K562 (cell line): ENCODE data around the gene PNMT. TPM values are rescaled to one million over a fixed set of nuclear protein-coding genes. Genes with fewer than 3 reads are reported as not detected.
A peak's percentile ranks its signal among the peaks of the same experiment; 100 is the strongest.

ENCODE experiments used
- FOXA3 ChIP-seq, 2 experiments: fragments of 450-650 bp in 1 of 2; sonication (generic) in 1 of 2; formaldehyde crosslinking; IDR thresholded peaks in 1 of 2; conservative IDR thresholded peaks in 1 of 2; 2 replicates each; pipeline versions ENCODE4 v1.4.0 to v1.8.0; 2020 to 2022; ENCODE audit warnings: mild to moderate bottlenecking in 2 of 2, missing genetic modification reagents in 1 of 2
- FOXK2 ChIP-seq, 2 experiments: fragments of 450-650 bp; IDR thresholded peaks in 1 of 2; conservative IDR thresholded peaks in 1 of 2; 2 replicates each; pipeline ENCODE4 v1.6.1; 2016; ENCODE audit warnings: low read depth in 2 of 2, mild to moderate bottlenecking in 1 of 2
- GMEB1 ChIP-seq: fragments of 250-450 bp; sonication (Bioruptor Pico); IDR thresholded peaks from 2 replicates; pipeline ENCODE4 v1.4.0; 2020; ENCODE audit warnings: mild to moderate bottlenecking
- PCBP2 ChIP-seq: fragments of 200-400 bp; formaldehyde crosslinking; IDR thresholded peaks from 2 replicates; pipeline ENCODE4 v1.6.1; 2018; ENCODE audit warnings: low read length, low read depth, mild to moderate bottlenecking, moderate library complexity; ENCODE audit not compliant: poor library complexity, severe bottlenecking
- RBM17 ChIP-seq: fragments of 200-400 bp; formaldehyde crosslinking; IDR thresholded peaks from 2 replicates; pipeline ENCODE4 v1.6.1; 2017; ENCODE audit warnings: low read depth, mild to moderate bottlenecking, low read length, borderline replicate concordance
- TEAD4 ChIP-seq, 2 experiments: sonication (generic) in 1 of 2; formaldehyde crosslinking in 1 of 2; IDR thresholded peaks; 2 replicates each; pipeline versions ENCODE4 v1.6.1 to v1.8.0; 2012 to 2022; ENCODE audit warnings: borderline replicate concordance in 1 of 2, inconsistent platforms in 1 of 2, low read length in 1 of 2, mild to moderate bottlenecking in 1 of 2, missing genetic modification reagents in 1 of 2
- ZFP36 ChIP-seq: fragments of 150-350 bp; IDR thresholded peaks from 2 replicates; pipeline ENCODE4 v1.6.1; 2018; ENCODE audit warnings: low read length, low read depth; ENCODE audit not compliant: partially characterized antibody
- ZNF518B ChIP-seq: fragments of 250-450 bp; sonication (Bioruptor Pico); IDR thresholded peaks from 2 replicates; pipeline ENCODE4 v1.5.0; 2021; ENCODE audit warnings: mild to moderate bottlenecking, moderate library complexity
- polyA plus RNA-seq, 8 experiments: library from polyadenylated mRNA; depleted of rRNA in 4 of 8; stranded (reverse) in 5 of 8; unstranded in 3 of 8; fragments of >200 nt; fragmentation: Nextera tagmentation in 2 of 8; fragmentation: Illumina TruSeq in 1 of 8; extraction: Ambion mirVana in 2 of 8; extraction: Trizol in 1 of 8; gene quantifications; 2 replicates each; pipeline versions ENCODE4 v1.2.1 to v1.2.3, GENCODE V29; 2011 to 2014; ENCODE audit warnings: inconsistent platforms in 1 of 8, missing spikeins in 1 of 8
- total RNA-seq, 7 experiments: library from RNA; depleted of rRNA in 6 of 7; stranded (reverse); fragments of >200 nt in 6 of 7; fragmentation: Illumina TruSeq in 2 of 7; extraction: Trizol in 2 of 7; gene quantifications; 2 replicates each; pipeline versions ENCODE4 v1.2.1 to v1.2.3, GENCODE V29; 2011 to 2021; ENCODE audit warnings: low replicate concordance in 1 of 7
- TF ChIP-seq, protein P1 (sequence below): sonication (generic); formaldehyde crosslinking; IDR thresholded peaks from 2 replicates; pipeline ENCODE4 v1.8.0; 2022; ENCODE audit warnings: missing genetic modification reagents, mild to moderate bottlenecking, moderate library complexity, borderline replicate concordance
- TF ChIP-seq, protein P2 (sequence below), 3 experiments: IDR thresholded peaks in 2 of 3; conservative IDR thresholded peaks in 1 of 3; 2 replicates each; pipeline ENCODE4 v1.5.1; 2011 to 2012; ENCODE audit warnings: low read length in 3 of 3, mild to moderate bottlenecking in 3 of 3, control low read depth in 2 of 3, improper control_type of control experiment in 1 of 3, inconsistent platforms in 1 of 3, low read depth in 1 of 3, mixed read lengths in 1 of 3, moderate library complexity in 1 of 3; ENCODE audit not compliant: insufficient read depth in 2 of 3

Gene PNMT
- total and polyA plus RNA-seq, 9 of the 15 experiments (the other 6 are each of a cell fraction or from before 2014, with no cell fraction given) = 0.55 to 18.1 (median 5.8) TPM

- TF ChIP-seq, protein P1, sequence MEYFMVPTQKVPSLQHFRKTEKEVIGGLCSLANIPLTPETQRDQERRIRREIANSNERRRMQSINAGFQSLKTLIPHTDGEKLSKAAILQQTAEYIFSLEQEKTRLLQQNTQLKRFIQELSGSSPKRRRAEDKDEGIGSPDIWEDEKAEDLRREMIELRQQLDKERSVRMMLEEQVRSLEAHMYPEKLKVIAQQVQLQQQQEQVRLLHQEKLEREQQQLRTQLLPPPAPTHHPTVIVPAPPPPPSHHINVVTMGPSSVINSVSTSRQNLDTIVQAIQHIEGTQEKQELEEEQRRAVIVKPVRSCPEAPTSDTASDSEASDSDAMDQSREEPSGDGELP = no peak; the same call in 1 of the 2 replicates
- TF ChIP-seq, protein P2, sequence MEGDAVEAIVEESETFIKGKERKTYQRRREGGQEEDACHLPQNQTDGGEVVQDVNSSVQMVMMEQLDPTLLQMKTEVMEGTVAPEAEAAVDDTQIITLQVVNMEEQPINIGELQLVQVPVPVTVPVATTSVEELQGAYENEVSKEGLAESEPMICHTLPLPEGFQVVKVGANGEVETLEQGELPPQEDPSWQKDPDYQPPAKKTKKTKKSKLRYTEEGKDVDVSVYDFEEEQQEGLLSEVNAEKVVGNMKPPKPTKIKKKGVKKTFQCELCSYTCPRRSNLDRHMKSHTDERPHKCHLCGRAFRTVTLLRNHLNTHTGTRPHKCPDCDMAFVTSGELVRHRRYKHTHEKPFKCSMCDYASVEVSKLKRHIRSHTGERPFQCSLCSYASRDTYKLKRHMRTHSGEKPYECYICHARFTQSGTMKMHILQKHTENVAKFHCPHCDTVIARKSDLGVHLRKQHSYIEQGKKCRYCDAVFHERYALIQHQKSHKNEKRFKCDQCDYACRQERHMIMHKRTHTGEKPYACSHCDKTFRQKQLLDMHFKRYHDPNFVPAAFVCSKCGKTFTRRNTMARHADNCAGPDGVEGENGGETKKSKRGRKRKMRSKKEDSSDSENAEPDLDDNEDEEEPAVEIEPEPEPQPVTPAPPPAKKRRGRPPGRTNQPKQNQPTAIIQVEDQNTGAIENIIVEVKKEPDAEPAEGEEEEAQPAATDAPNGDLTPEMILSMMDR (IDR thresholded peaks at IDR 0.05 in 2 of 3, conservative IDR thresholded peaks at IDR 0.05 in 1 of 3; ENCODE audit: insufficient read depth in 2 of 3, low read depth in 1 of 3, low read length in 3 of 3) = peak; percentile 66 to 85 (median 75)
- TF ChIP-seq ZFP36 = no peak
- 0 out of 2 replicates have a peak, but pooled peaks have one; percentile 52 for TF ChIP-seq GMEB1 (CRISPR knock-in tag)
- TF ChIP-seq FOXK2 (conservative IDR thresholded peaks at IDR 0.05 in 1 of 2, IDR thresholded peaks at IDR 0.05 in 1 of 2; ENCODE audit: low read depth in 2 of 2) = peak; percentile 54 to 73; a peak in 3 of 4 replicates
- TF ChIP-seq RBM17 = no peak
- TF ChIP-seq PCBP2 = no peak
- TF ChIP-seq FOXA3 (CRISPR knock-in tag; conservative IDR thresholded peaks at IDR 0.05 in 1 of 2, IDR thresholded peaks at IDR 0.05 in 1 of 2) = no peak
- no peak for TF ChIP-seq ZNF518B
- TF ChIP-seq TEAD4 (IDR thresholded peaks at IDR 0.05; ENCODE audit: low read length) = peak; percentile 23; the same call in 1 of the 2 replicates
- TF ChIP-seq TEAD4 (CRISPR knock-in tag; IDR thresholded peaks at IDR 0.05; ENCODE audit: borderline replicate concordance) = no peak
Observed at GRCh38 chr17:39667945-39668924, at the start of gene PNMT (continued).
